ENCODE measurements around the gene LDAF1.
"Not testable (repeated sequence)": the region's sequence is repeated elsewhere in the genome, so short reads cannot be mapped to it uniquely, and the experiment has no call there.

LDAF1 gene

GRCh38 chr16:21163576-21163975, 5.1 kb downstream of the LDAF1 start:
- no peak for DNase-seq

- DNase-seq: no peak
Measured at GRCh38 chr16:21164521-21165168, 6.2 kb downstream of the LDAF1 start.

- DNase-seq: peak; percentile 22
Measured at GRCh38 chr16:21166561-21166961, 8.1 kb downstream of the LDAF1 start.

- peak; percentile 91 for DNase-seq
Measured at GRCh38 chr16:21167360-21167759, 8.9 kb downstream of the LDAF1 start.

- DNase-seq: no peak
Measured at GRCh38 chr16:21167929-21168602, 9.6 kb downstream of the LDAF1 start.

GRCh38 chr16:21169249-21169981, 10.9 kb downstream of the LDAF1 start:
- no peak for DNase-seq

- DNase-seq: not testable (repeated sequence)
Measured at GRCh38 chr16:21170116-21170515, 11.6 kb downstream of the LDAF1 start.

GRCh38 chr16:21172650-21173049, 14.2 kb downstream of the LDAF1 start:
- no peak for DNase-seq

- no peak for DNase-seq
Measured at GRCh38 chr16:21175397-21175796, 16.9 kb downstream of the LDAF1 start.

- DNase-seq: no peak
Measured at GRCh38 chr16:21179126-21179982, 20.9 kb downstream of the LDAF1 start.

- DNase-seq: no peak
Measured at GRCh38 chr16:21179983-21180365, 21.5 kb downstream of the LDAF1 start.

- no peak for DNase-seq
Measured at GRCh38 chr16:21183995-21184394, 25.5 kb downstream of the LDAF1 start.

GRCh38 chr16:21184834-21185233, 26.4 kb downstream of the LDAF1 start:
- DNase-seq: no peak

GRCh38 chr16:21185659-21186325, 27.3 kb downstream of the LDAF1 start:
- DNase-seq: no peak

GRCh38 chr16:21186326-21186691, 27.8 kb downstream of the LDAF1 start:
- no peak for DNase-seq

GRCh38 chr16:21189311-21189710, 30.8 kb downstream of the LDAF1 start:
- no peak for DNase-seq

GRCh38 chr16:21190013-21190412, 31.5 kb downstream of the LDAF1 start:
- no peak for DNase-seq

GRCh38 chr16:21190599-21190998, 32.1 kb downstream of the LDAF1 start:
- DNase-seq: no peak

- no peak for DNase-seq
Measured at GRCh38 chr16:21192991-21193390, 34.5 kb downstream of the LDAF1 start.

GRCh38 chr16:21194771-21195301, 36.4 kb downstream of the LDAF1 start:
- peak; percentile 33 for DNase-seq

- DNase-seq: not testable (repeated sequence)
Measured at GRCh38 chr16:21195330-21195729, 36.9 kb downstream of the LDAF1 start.

- no peak for DNase-seq
Measured at GRCh38 chr16:21197112-21197511, 38.6 kb downstream of the LDAF1 start.

All from kidney glomerular epithelial cell (primary cell).